Measurements from ENCODE around the gene WIPF1. TPM values are rescaled to one million over a fixed set of nuclear protein-coding genes. Genes with fewer than 3 reads are reported as not detected.

Gene WIPF1
- total RNA-seq, 1 experiment from 2014 or later: 6.4 TPM

GRCh38 chr2:174553811-174554493, 43.7 kb downstream of the WIPF1 start:
- Mint-ChIP-seq H3K27ac (no peak overlapping the region), H3K36me3 (peaks cover 4% of the 10 kb centered on the region), H3K27me3 (ENCODE audit: low read depth) (no peaks in the 10 kb centered on the region; the same call in 1 of the 2 replicates)

GRCh38 chr2:174552880-174553279, 44.7 kb downstream of the WIPF1 start:
- DNase-seq (ENCODE audit: low spot score): no peak
- no peak for ATAC-seq
- H3K27ac Mint-ChIP-seq: no peak overlapping the region
- POLR2A ChIA-PET: no interaction called here
- TF ChIP-seq ESRRA (CRISPR knock-in tag; IDR thresholded peaks at IDR 0.05; ENCODE audit: borderline replicate concordance) (no peak), NR2C2 (CRISPR knock-in tag; IDR thresholded peaks at IDR 0.05) (no peak), GABPB1 (CRISPR knock-in tag; IDR thresholded peaks at IDR 0.05) (no peak), FOXJ3 (CRISPR knock-in tag; IDR thresholded peaks at IDR 0.05; ENCODE audit: borderline replicate concordance) (no peak), GRHL2 (CRISPR knock-in tag; IDR thresholded peaks at IDR 0.05; ENCODE audit: insufficient replicate concordance, severe bottlenecking) (no peak), CREB1 (CRISPR knock-in tag; IDR thresholded peaks at IDR 0.05) (no peak)
- H3K4me1 Mint-ChIP-seq: 0 out of 2 replicates have a peak, but pooled peaks cover 2% of the 10 kb centered on the region
- no peaks in the 10 kb centered on the region; the same call in 1 of the 2 replicates for H3K27me3 Mint-ChIP-seq (ENCODE audit: low read depth)
- CTCF ChIA-PET: no interaction called here
- H3K4me3 Mint-ChIP-seq: no peak overlapping the region
- peaks cover 4% of the 10 kb centered on the region for H3K36me3 Mint-ChIP-seq
- H3K9me3 Mint-ChIP-seq: peaks cover 12% of the 10 kb centered on the region

More at GRCh38 chr2:174553811-174554493, 43.7 kb downstream of the WIPF1 start:
- TF ChIP-seq ERG (CRISPR knock-in tag; IDR thresholded peaks at IDR 0.05) (no peak), ZMAT4 (CRISPR knock-in tag; IDR thresholded peaks at IDR 0.05) (no peak), E2F1 (CRISPR knock-in tag; IDR thresholded peaks at IDR 0.05) (no peak), USF1 (CRISPR knock-in tag; IDR thresholded peaks at IDR 0.05) (no peak)
- ChIA-PET CTCF (no interaction called here), POLR2A (no interaction called here)
- ATAC-seq: no peak
- DNase-seq (ENCODE audit: low spot score): no peak
- Mint-ChIP-seq H3K4me1 (0 out of 2 replicates have a peak, but pooled peaks cover 2% of the 10 kb centered on the region), H3K9me3 (peaks cover 9% of the 10 kb centered on the region), H3K4me3 (no peak overlapping the region)

- Mint-ChIP-seq H3K36me3 (peaks cover 4% of the 10 kb centered on the region), H3K4me3 (no peak overlapping the region), H3K27me3 (ENCODE audit: low read depth) (no peaks in the 10 kb centered on the region; the same call in none of the 2 replicates), H3K4me1 (peaks cover 6% of the 10 kb centered on the region; the same call in 1 of the 2 replicates), H3K27ac (no peak overlapping the region), H3K9me3 (peaks cover 19% of the 10 kb centered on the region)
- ATAC-seq (no peak), DNase-seq (ENCODE audit: low spot score) (no peak)
- CTCF ChIA-PET: no interaction called here
- POLR2A ChIA-PET: no interaction called here
- TF ChIP-seq ZNF532 (CRISPR knock-in tag; IDR thresholded peaks at IDR 0.05; ENCODE audit: borderline replicate concordance): no peak
- TF ChIP-seq ZNF138 (CRISPR knock-in tag; conservative IDR thresholded peaks at IDR 0.05): no peak
- no peak for TF ChIP-seq E2F1 (CRISPR knock-in tag; IDR thresholded peaks at IDR 0.05)
- no peak for TF ChIP-seq FOXJ3 (CRISPR knock-in tag; IDR thresholded peaks at IDR 0.05; ENCODE audit: borderline replicate concordance)
- no peak for TF ChIP-seq ZNF396 (CRISPR knock-in tag; IDR thresholded peaks at IDR 0.05; ENCODE audit: borderline replicate concordance)
- no peak for TF ChIP-seq E2F4 (CRISPR knock-in tag; IDR thresholded peaks at IDR 0.05; ENCODE audit: borderline replicate concordance, low read depth)
- TF ChIP-seq ZNF416 (CRISPR knock-in tag; IDR thresholded peaks at IDR 0.05): no peak
- TF ChIP-seq ZBTB43 (CRISPR knock-in tag; IDR thresholded peaks at IDR 0.05): no peak
- TF ChIP-seq E2F5 (CRISPR knock-in tag; IDR thresholded peaks at IDR 0.05): no peak
Observed at GRCh38 chr2:174551697-174552096, 45.9 kb downstream of the WIPF1 start.

Data from WTC11 (cell line).